ENCODE data around the gene ASPSCR1. TPM values are rescaled to one million over a fixed set of nuclear protein-coding genes. Genes with fewer than 3 reads are reported as not detected.

Gene ASPSCR1
- total and polyA plus RNA-seq, 10 donors = 20.2 to 58.8 (median 33.5) TPM

DNA sequence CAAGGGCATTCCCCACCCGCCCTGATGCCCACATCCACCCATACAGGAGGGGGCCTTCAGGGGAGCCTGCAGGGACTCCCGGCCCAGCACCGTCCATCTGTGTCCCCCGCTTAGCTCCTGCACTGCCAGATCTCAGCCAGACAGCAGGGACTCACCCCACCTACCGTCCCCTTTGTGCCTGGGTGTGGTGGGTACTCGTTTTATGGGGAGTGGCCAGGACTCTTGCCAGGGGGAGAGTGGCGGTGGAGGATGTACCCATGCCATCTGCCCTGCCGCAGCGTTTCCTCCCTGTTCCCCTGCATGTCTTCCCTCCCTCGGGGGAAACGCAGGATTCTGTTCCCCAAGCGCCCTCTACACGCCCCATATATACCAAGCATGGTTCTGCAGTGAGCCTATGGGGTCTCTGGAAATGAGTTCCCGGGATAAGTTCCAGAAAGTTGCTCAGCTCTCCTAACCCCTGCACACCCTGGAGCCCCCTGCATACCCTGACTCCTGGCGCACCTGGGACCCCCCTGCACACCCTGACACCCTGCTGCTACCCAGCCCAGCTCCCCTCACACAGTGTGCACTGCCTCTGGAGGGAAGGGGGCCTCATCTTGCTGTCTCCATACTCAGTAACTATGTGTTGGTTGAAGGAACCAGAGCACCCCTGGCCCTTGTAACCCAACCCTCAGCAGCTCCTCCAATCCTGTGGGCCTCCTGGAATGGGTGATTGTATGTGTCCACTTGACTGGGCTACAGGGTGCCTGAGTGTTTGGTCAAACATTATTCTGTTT lies 45.7 kb upstream of the ASPSCR1 start:
- H3K36me3 ChIP-seq = no peaks in the 10 kb centered on the region
- no peak for DNase-seq
- TF ChIP-seq POLR2AphosphoS5 (IDR thresholded peaks at IDR 0.05) (no peak), POLR2A (IDR thresholded peaks at IDR 0.05) (no peak), CTCF (IDR thresholded peaks at IDR 0.05 in 8 of 11, conservative IDR thresholded peaks at IDR 0.05 in 3 of 11) (no peak)
- WGBS, 5 donors = 43 to 59% (median 46%) methylated on average over 12 to 15 of the region's 15 CpGs
- no peak overlapping the region for H3K4me3 ChIP-seq
- peaks cover 2 to 27% (median 18%) of the 10 kb centered on the region in 6 donors for H3K4me1 ChIP-seq
- peaks cover 0 to 80% (median 34%) of the 10 kb centered on the region in 7 donors for H3K27me3 ChIP-seq (replicated peaks in 1 of 7)
- intact Hi-C loops (cut with DNase I; ENCODE audit: low total_unique reads) = no loop called here
- H3K9me3 ChIP-seq = no peaks in the 10 kb centered on the region
- no peak overlapping the region for H3K27ac ChIP-seq

DNA sequence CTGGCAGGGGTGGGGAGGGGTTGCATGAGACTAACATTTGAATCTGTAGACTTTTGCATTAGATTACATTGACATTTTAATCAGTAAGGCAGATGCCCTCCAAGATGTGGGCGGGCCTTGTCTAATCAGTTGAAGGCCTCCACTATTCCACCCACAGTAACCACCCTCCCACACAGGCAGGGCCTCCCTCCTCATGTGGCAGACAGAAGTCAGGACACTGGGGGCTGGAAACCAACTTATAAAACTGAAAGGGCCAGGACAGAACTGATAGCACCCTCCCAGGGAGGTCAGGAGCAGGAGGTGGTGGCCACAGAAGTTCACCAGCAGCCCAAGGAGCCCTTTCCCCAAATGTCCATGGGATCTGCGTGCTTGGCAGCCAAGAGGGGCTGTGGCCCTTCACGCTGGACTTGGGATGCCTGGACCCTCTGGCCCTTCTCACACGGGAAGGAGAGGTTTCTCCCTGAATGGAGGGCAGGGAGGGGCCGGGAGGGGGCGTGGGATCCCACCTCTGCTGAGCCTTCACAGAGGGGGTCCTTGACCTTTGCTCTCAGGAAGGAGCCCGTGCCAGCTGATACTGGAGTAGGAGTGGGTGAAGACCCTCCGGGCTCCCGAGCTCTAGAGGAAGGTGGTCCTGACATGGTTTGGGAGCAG lies 45.0 kb upstream of the ASPSCR1 start:
- intact Hi-C loops (cut with DNase I; ENCODE audit: low total_unique reads) = no loop called here
- no peak overlapping the region for H3K4me3 ChIP-seq
- no peaks in the 10 kb centered on the region for H3K9me3 ChIP-seq
- no peak for DNase-seq
- H3K27me3 ChIP-seq (replicated peaks in 1 of 7) = peaks cover 0 to 87% (median 34%) of the 10 kb centered on the region in 7 donors
- peaks cover 2 to 31% (median 22%) of the 10 kb centered on the region in 6 donors for H3K4me1 ChIP-seq
- TF ChIP-seq POLR2AphosphoS5 (IDR thresholded peaks at IDR 0.05) (no peak), CTCF (IDR thresholded peaks at IDR 0.05 in 8 of 11, conservative IDR thresholded peaks at IDR 0.05 in 3 of 11) (no peak), POLR2A (IDR thresholded peaks at IDR 0.05) (no peak)
- no peaks in the 10 kb centered on the region for H3K36me3 ChIP-seq
- no peak overlapping the region for H3K27ac ChIP-seq
- 74 to 93% (median 85%) methylated on average over 9 of the region's 9 CpGs for WGBS, 5 donors

- Histone ChIP-seq H3K27me3 (replicated peaks in 1 of 7) (peaks cover 0 to 89% (median 31%) of the 10 kb centered on the region in 7 donors), H3K36me3 (no peaks in the 10 kb centered on the region), H3K4me1 (peaks cover 5 to 33% (median 23%) of the 10 kb centered on the region in 6 donors), H3K4me3 (no peak overlapping the region), H3K27ac (no peak overlapping the region), H3K9me3 (no peaks in the 10 kb centered on the region)
- TF ChIP-seq POLR2A (IDR thresholded peaks at IDR 0.05) (no peak), POLR2AphosphoS5 (IDR thresholded peaks at IDR 0.05) (no peak), CTCF (IDR thresholded peaks at IDR 0.05 in 8 of 11, conservative IDR thresholded peaks at IDR 0.05 in 3 of 11) (no peak)
- DNase-seq = no peak
- intact Hi-C loops (cut with DNase I; ENCODE audit: low total_unique reads) = no loop called here
- WGBS, 5 donors = 80 to 88% (median 85%) methylated on average over 13 to 14 of the region's 14 CpGs
Observed at GRCh38 chr17:81933178-81933699, 44.2 kb upstream of the ASPSCR1 start.

Measured in spleen (tissue), 11 donors.